HG02763 (cell line): ENCODE data around the gene ADAMTS12.
A peak's percentile ranks its signal among the peaks of the same experiment; 100 is the strongest.
"Not testable (repeated sequence)": the region's sequence is repeated elsewhere in the genome, so short reads cannot be mapped to it uniquely, and the experiment has no call there.

ENCODE experiments used
- ATAC-seq: cut with Tn5 transposase; IDR thresholded peaks from one replicate; pipeline ENCODE4 v1.9.1; 2021; ENCODE audit warnings: mild to moderate bottlenecking, moderate library complexity; ENCODE audit not compliant: unreplicated experiment

Gene ADAMTS12

GRCh38 chr5:33914844-33915243, 23.1 kb upstream of the ADAMTS12 start:
- ATAC-seq = not testable (repeated sequence)

- ATAC-seq = not testable (repeated sequence)
These were observed 14.5 kb upstream of the ADAMTS12 start for GRCh38 chr5:33906248-33906647.

GRCh38 chr5:33905381-33905780, 13.6 kb upstream of the ADAMTS12 start:
- no peak for ATAC-seq

- no peak for ATAC-seq
These were observed 11.3 kb upstream of the ADAMTS12 start for GRCh38 chr5:33903118-33903517.

- no peak for ATAC-seq
These were observed 9.4 kb upstream of the ADAMTS12 start for GRCh38 chr5:33901156-33901555.

GRCh38 chr5:33894566-33894965, 2.8 kb upstream of the ADAMTS12 start:
- no peak for ATAC-seq

GRCh38 chr5:33892620-33893137, 889 bp upstream of the ADAMTS12 start:
- no peak for ATAC-seq

GRCh38 chr5:33891446-33891787, 373 bp downstream of the ADAMTS12 start:
- no peak for ATAC-seq

- no peak for ATAC-seq
These were observed 1.4 kb downstream of the ADAMTS12 start for GRCh38 chr5:33890131-33891032.

- ATAC-seq = no peak
These were observed 3.2 kb downstream of the ADAMTS12 start for GRCh38 chr5:33888587-33888986.

GRCh38 chr5:33887268-33887667, 4.5 kb downstream of the ADAMTS12 start:
- no peak for ATAC-seq

GRCh38 chr5:33886283-33886682, 5.5 kb downstream of the ADAMTS12 start:
- no peak for ATAC-seq

GRCh38 chr5:33885679-33886078, 6.1 kb downstream of the ADAMTS12 start:
- ATAC-seq = no peak

- ATAC-seq = no peak
These were observed 8.3 kb downstream of the ADAMTS12 start for GRCh38 chr5:33883482-33883881.

- ATAC-seq = no peak
These were observed 11.5 kb downstream of the ADAMTS12 start for GRCh38 chr5:33880319-33880718.

GRCh38 chr5:33877449-33877848, 14.3 kb downstream of the ADAMTS12 start:
- ATAC-seq = no peak

GRCh38 chr5:33867241-33867640, 24.5 kb downstream of the ADAMTS12 start:
- ATAC-seq = no peak

GRCh38 chr5:33859177-33859576, 32.6 kb downstream of the ADAMTS12 start:
- ATAC-seq = not testable (repeated sequence)

- peak; percentile 45 for ATAC-seq
These were observed 34.8 kb downstream of the ADAMTS12 start for GRCh38 chr5:33857037-33857436.

GRCh38 chr5:33855396-33855795, 36.4 kb downstream of the ADAMTS12 start:
- no peak for ATAC-seq

GRCh38 chr5:33854733-33855151, 37.0 kb downstream of the ADAMTS12 start:
- ATAC-seq = no peak

- no peak for ATAC-seq
These were observed 39.0 kb downstream of the ADAMTS12 start for GRCh38 chr5:33852837-33853236.
